H1 (cell line): ENCODE data around the gene HSD17B8. TPM values are rescaled to one million over a fixed set of nuclear protein-coding genes. Genes with fewer than 3 reads are reported as not detected.

Experiments
- CTCF ChIA-PET: fragments of 300-600 bp; sonication (Branson Sonifier 250); formaldehyde crosslinking; loops from one replicate; lab custom pipeline; 2021; ENCODE audit not compliant: partially characterized antibody; lab: Charles Lee
- POLR2A ChIA-PET: fragments of 300-600 bp; sonication (Branson Sonifier 250); formaldehyde crosslinking; loops from one replicate; lab custom pipeline; 2021; ENCODE audit warnings: inconsistent platforms; ENCODE audit not compliant: partially characterized antibody; lab: Charles Lee
- DNase-seq, 2 experiments: peaks; one replicate each; pipeline versions ENCODE4 v3.0.0 to v3.0.0-alpha.2; 2010 to 2022; ENCODE audit warnings: low spot score in 2 of 2, low read depth in 1 of 2, mixed read lengths in 1 of 2
- FAIRE-seq: peaks from 2 replicates; lab custom pipeline; 2011; peaks lifted over from hg19 to GRCh38; lab: Jason Lieb, UNC
- H2AFZ ChIP-seq: 2 replicates; pipeline ENCODE4 v1.8.1; 2012; ENCODE audit warnings: low read length, inconsistent platforms
- H2AK5ac ChIP-seq: 2 replicates; pipeline ENCODE4 v1.6.1; 2013; ENCODE audit warnings: low read depth, low read length
- H2BK120ac ChIP-seq: replicated peaks from 2 replicates; pipeline ENCODE3; 2013; ENCODE audit warnings: low read depth, low read length, inconsistent platforms
- H2BK12ac ChIP-seq: 2 replicates; pipeline ENCODE4 v1.6.1; 2013; ENCODE audit warnings: low read depth, low read length
- H2BK15ac ChIP-seq: 2 replicates; pipeline ENCODE4 v1.6.1; 2013; ENCODE audit warnings: low read length
- H2BK20ac ChIP-seq: 2 replicates; pipeline ENCODE4 v1.6.1; 2013; ENCODE audit warnings: low read length
- H2BK5ac ChIP-seq: 2 replicates; pipeline ENCODE4 v1.6.1; 2013; ENCODE audit warnings: low read depth, low read length
- H3K14ac ChIP-seq: 2 replicates; pipeline ENCODE4 v1.6.1; 2013; ENCODE audit warnings: inconsistent platforms; ENCODE audit not compliant: insufficient read length
- H3K18ac ChIP-seq: 2 replicates; pipeline ENCODE4 v1.6.1; 2013; ENCODE audit warnings: low read length; ENCODE audit errors: extremely low read depth
- H3K23ac ChIP-seq: 2 replicates; pipeline ENCODE4 v1.6.1; 2013; ENCODE audit warnings: inconsistent platforms; ENCODE audit not compliant: insufficient read length
- H3K23me2 ChIP-seq: 2 replicates; pipeline ENCODE4 v1.6.1; 2013; ENCODE audit warnings: low read depth, low read length
- H3K27ac ChIP-seq: 2 replicates; pipeline ENCODE4 v1.6.1; 2011; ENCODE audit warnings: low read depth, low read length, inconsistent platforms
- H3K27me3 ChIP-seq, 4 experiments: replicated peaks in 1 of 4; 1 replicate in 1 of 4; 2 replicates in 3 of 4; pipeline versions ENCODE4 v1.6.1 to v1.8.1; 2011 to 2013; ENCODE audit warnings: low read length in 3 of 4, mild to moderate bottlenecking in 3 of 4, inconsistent platforms in 2 of 4, mixed read lengths in 2 of 4, moderate library complexity in 1 of 4; ENCODE audit not compliant: control insufficient read depth in 3 of 4, insufficient read depth in 3 of 4; ENCODE audit errors: extremely low read depth in 1 of 4
- H3K36me3 ChIP-seq, 4 experiments: 2 replicates each; pipeline versions ENCODE4 v1.6.1 to v1.8.1; 2011 to 2013; ENCODE audit warnings: mild to moderate bottlenecking in 4 of 4, low read length in 3 of 4, moderate library complexity in 2 of 4, control low read depth in 1 of 4, inconsistent platforms in 1 of 4; ENCODE audit not compliant: insufficient read depth in 4 of 4, control insufficient read depth in 2 of 4
- H3K4ac ChIP-seq: replicated peaks from 2 replicates; pipeline ENCODE3; 2013; ENCODE audit warnings: low read length, low read depth, mixed read lengths, inconsistent platforms; ENCODE audit not compliant: insufficient read length
- H3K4me1 ChIP-seq, 4 experiments: replicated peaks in 1 of 4; 1 replicate in 1 of 4; 2 replicates in 3 of 4; pipeline versions ENCODE4 v1.6.1 to v1.8.1; 2011 to 2013; ENCODE audit warnings: low read length in 3 of 4, inconsistent platforms in 2 of 4, mixed read lengths in 1 of 4; ENCODE audit not compliant: insufficient read depth in 4 of 4, control insufficient read depth in 3 of 4
- H3K4me2 ChIP-seq, 2 experiments: 2 replicates each; pipeline versions ENCODE4 v1.6.1 to v1.8.1; 2011 to 2013; ENCODE audit warnings: low read depth in 2 of 2, low read length in 2 of 2, control low read depth in 1 of 2, inconsistent platforms in 1 of 2, mild to moderate bottlenecking in 1 of 2; ENCODE audit not compliant: insufficient read depth in 1 of 2
- H3K4me3 ChIP-seq, 4 experiments: fragments of 200-600, 300-600 bp in 1 of 4; sonication (generic), shearing (Covaris generic), sonication (Bioruptor Twin) in 1 of 4; 2 replicates each; pipeline versions ENCODE4 v1.5.1 to v1.8.1; 2011 to 2016; ENCODE audit warnings: low read length in 4 of 4, low read depth in 3 of 4, control low read depth in 2 of 4, inconsistent platforms in 2 of 4, mild to moderate bottlenecking in 2 of 4, mixed read lengths in 1 of 4, moderate library complexity in 1 of 4; ENCODE audit not compliant: insufficient read depth in 2 of 4; ENCODE audit errors: extremely low read depth in 1 of 4
- H3K56ac ChIP-seq: replicated peaks from 2 replicates; pipeline ENCODE3; 2013; ENCODE audit warnings: low read depth, mild to moderate bottlenecking, mixed read lengths, low read length, inconsistent platforms; ENCODE audit not compliant: insufficient read length
- H3K79me1 ChIP-seq: 2 replicates; pipeline ENCODE4 v1.6.1; 2013; ENCODE audit warnings: low read depth, low read length, control low read depth
- H3K79me2 ChIP-seq, 2 experiments: 2 replicates each; pipeline versions ENCODE4 v1.6.1 to v1.8.1; 2012 to 2013; ENCODE audit warnings: low read length in 2 of 2, mild to moderate bottlenecking in 2 of 2, inconsistent platforms in 1 of 2; ENCODE audit not compliant: insufficient read depth in 2 of 2, control insufficient read depth in 1 of 2
- H3K9ac ChIP-seq, 4 experiments: replicated peaks in 1 of 4; 1 replicate in 1 of 4; 2 replicates in 3 of 4; pipeline versions ENCODE4 v1.6.1 to v1.8.1; 2011 to 2013; ENCODE audit warnings: low read depth in 3 of 4, low read length in 3 of 4, control low read depth in 2 of 4, mild to moderate bottlenecking in 2 of 4, moderate library complexity in 2 of 4, inconsistent platforms in 1 of 4; ENCODE audit errors: extremely low read depth in 1 of 4
- H3K9me3 ChIP-seq, 2 experiments: 2 replicates each; pipeline versions ENCODE4 v1.6.1 to v1.8.1; 2012 to 2013; ENCODE audit warnings: mild to moderate bottlenecking in 2 of 2, moderate library complexity in 2 of 2, control low read depth in 1 of 2, inconsistent platforms in 1 of 2, low read depth in 1 of 2, low read length in 1 of 2, mixed read lengths in 1 of 2; ENCODE audit not compliant: insufficient read depth in 2 of 2
- H4K20me1 ChIP-seq, 2 experiments: replicated peaks in 1 of 2; 2 replicates each; pipeline versions ENCODE3 to v1.8.1; 2011 to 2013; ENCODE audit warnings: inconsistent platforms in 2 of 2, low read length in 2 of 2, mild to moderate bottlenecking in 1 of 2; ENCODE audit not compliant: insufficient read depth in 2 of 2, control insufficient read depth in 1 of 2
- H4K5ac ChIP-seq: 2 replicates; pipeline ENCODE4 v1.6.1; 2013; ENCODE audit warnings: low read length, low read depth, mixed read lengths, inconsistent platforms; ENCODE audit not compliant: insufficient read length
- H4K8ac ChIP-seq: 2 replicates; pipeline ENCODE4 v1.8.0; 2013; ENCODE audit warnings: mild to moderate bottlenecking, moderate library complexity, low read length, inconsistent platforms; ENCODE audit not compliant: insufficient read depth; ENCODE audit errors: extremely low read depth
- H4K91ac ChIP-seq: replicated peaks from 2 replicates; pipeline ENCODE3; 2013; ENCODE audit warnings: low read length, mixed read lengths, inconsistent platforms; ENCODE audit not compliant: insufficient read length
- CTBP2 ChIP-seq: IDR thresholded peaks from 2 replicates; pipeline ENCODE4 v1.7.0; 2011; ENCODE audit warnings: borderline replicate concordance, mild to moderate bottlenecking, moderate library complexity, mixed read lengths, low read length; ENCODE audit not compliant: insufficient read depth, insufficient read length
- GABPA ChIP-seq: IDR thresholded peaks from 2 replicates; pipeline ENCODE4 v1.6.1; 2011; ENCODE audit warnings: mild to moderate bottlenecking, low read length, moderate library complexity, borderline replicate concordance; ENCODE audit not compliant: insufficient read depth
- ZNF274 ChIP-seq: IDR thresholded peaks from 2 replicates; pipeline ENCODE4 v1.7.0; 2012; ENCODE audit warnings: low read length, borderline replicate concordance; ENCODE audit errors: extremely low read depth
- WGBS, 2 experiments: shearing (Covaris generic) in 1 of 2; methylation state at CpG; one replicate each; pipeline versions ENCODE4 v1.1.6 to v1.1.7; 2013 to 2015; ENCODE audit warnings: low lambda C conversion rate in 2 of 2, mixed read lengths in 2 of 2, inconsistent platforms in 1 of 2, low coverage in 1 of 2, missing lambda C conversion rate in 1 of 2; ENCODE audit not compliant: insufficient replicate concordance in 2 of 2, insufficient coverage in 1 of 2, insufficient read length in 1 of 2; ENCODE audit errors: extremely low coverage in 1 of 2, missing lambda C conversion rate in 1 of 2; 5-methylcytosine and 5-hydroxymethylcytosine counted together
- polyA plus RNA-seq, 7 experiments: library from polyadenylated mRNA; depleted of rRNA in 3 of 7; stranded (reverse) in 5 of 7; unstranded in 2 of 7; fragments of >200 nt in 5 of 7; fragments of 200-250 nt in 2 of 7; gene quantifications; 1 replicate in 5 of 7; 2 replicates in 1 of 7; 4 replicates in 1 of 7; pipeline versions ENCODE4 v1.2.1 to v1.2.3, GENCODE V29; 2011 to 2013; ENCODE audit warnings: missing spikeins in 2 of 7, mixed read lengths in 2 of 7
- total RNA-seq: library from RNA; stranded (reverse); fragmentation: NEBNext Ultra II Directional; extraction: Animal tissue kit (Norgen Biotek cat#: 25700); gene quantifications from 2 replicates; pipeline ENCODE4 v1.2.1, GENCODE V29; 2021
- TF ChIP-seq, protein P1 (sequence below): IDR thresholded peaks from 2 replicates; pipeline ENCODE4 v1.6.1; 2011; ENCODE audit warnings: low read length, improper control_type of control experiment

Gene HSD17B8
- total and polyA plus RNA-seq, 2 of the 8 experiments (the other 6 are each of a cell fraction or from before 2014, with no cell fraction given), result 3.3 to 17.1 TPM

DNA sequence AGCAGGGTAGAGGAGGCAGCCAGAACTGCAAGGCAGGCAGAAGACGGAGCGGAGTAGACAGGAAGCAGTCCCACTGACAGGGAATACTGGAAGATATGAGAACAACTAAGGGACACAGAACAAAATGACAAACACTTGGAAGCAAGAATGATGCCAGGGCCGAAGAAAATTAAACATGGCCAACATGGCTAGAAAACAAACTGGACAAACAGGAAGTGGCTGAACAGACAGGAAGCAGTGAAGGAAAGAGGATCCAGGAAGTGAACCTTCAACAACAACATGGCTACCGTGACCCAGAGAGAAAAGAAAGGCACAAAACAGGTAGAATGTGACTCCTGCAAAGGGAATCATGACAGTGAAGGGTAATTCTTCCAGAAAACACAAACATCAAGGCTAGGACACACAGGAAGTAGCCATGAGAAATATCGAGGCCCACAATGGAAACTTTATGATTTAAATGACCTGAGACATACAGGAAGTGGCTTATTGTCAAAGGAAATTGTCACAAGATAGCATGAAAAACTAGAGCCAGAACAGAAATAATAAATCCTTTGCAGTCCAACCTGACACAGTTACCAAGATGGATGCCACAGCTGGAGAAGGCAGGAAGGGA lies 21.3 kb upstream of the HSD17B8 start:
- CTCF ChIA-PET, result interaction anchor here (0.7 to 1.7 kb wide), 5 partner anchors 10 to 134 kb away, joined by 3 to 9 read pairs (median 4); no protein-coding TSS in a partner anchor
- no peak for DNase-seq
- 0 out of 2 replicates have a peak overlapping the region, but pooled peaks have one; percentile 27 for H2BK12ac ChIP-seq
- no peak overlapping the region; the same call in 1 of the 2 replicates for H2BK5ac ChIP-seq
- H2AK5ac ChIP-seq, result no peak overlapping the region
- H2BK20ac ChIP-seq, result no peak overlapping the region
- no peak overlapping the region for H3K4me3 ChIP-seq
- no peak for FAIRE-seq
- H3K23ac ChIP-seq, result no peak overlapping the region
- TF ChIP-seq CTBP2 (no peak), ZNF274 (no peak), GABPA (no peak)
- TF ChIP-seq, protein P1, sequence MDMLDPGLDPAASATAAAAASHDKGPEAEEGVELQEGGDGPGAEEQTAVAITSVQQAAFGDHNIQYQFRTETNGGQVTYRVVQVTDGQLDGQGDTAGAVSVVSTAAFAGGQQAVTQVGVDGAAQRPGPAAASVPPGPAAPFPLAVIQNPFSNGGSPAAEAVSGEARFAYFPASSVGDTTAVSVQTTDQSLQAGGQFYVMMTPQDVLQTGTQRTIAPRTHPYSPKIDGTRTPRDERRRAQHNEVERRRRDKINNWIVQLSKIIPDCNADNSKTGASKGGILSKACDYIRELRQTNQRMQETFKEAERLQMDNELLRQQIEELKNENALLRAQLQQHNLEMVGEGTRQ, result no peak
- H3K27me3 ChIP-seq, result no peaks in the 10 kb centered on the region; a peak in 1 of 7 replicates
- H3K14ac ChIP-seq, result no peak overlapping the region
- no peaks in the 10 kb centered on the region; a peak in 1 of 4 replicates for H3K79me2 ChIP-seq
- H3K36me3 ChIP-seq, result no peaks in the 10 kb centered on the region
- H3K4me2 ChIP-seq, result no peak overlapping the region
- H3K9ac ChIP-seq, result no peak overlapping the region
- H3K4me1 ChIP-seq, result peaks cover 0 to 5% (median 2%) of the 10 kb centered on the region in 4 experiments; a peak in 2 of 7 replicates
- no peak overlapping the region for H3K4ac ChIP-seq
- H3K27ac ChIP-seq, result no peak overlapping the region
- H2AFZ ChIP-seq, result 0 out of 2 replicates have a peak overlapping the region, but pooled peaks have one; percentile 42
- H3K18ac ChIP-seq, result no peak overlapping the region
- H2BK15ac ChIP-seq, result 0 out of 2 replicates have a peak overlapping the region, but pooled peaks have one; percentile 63
- no peak overlapping the region; the same call in 1 of the 2 replicates for H4K8ac ChIP-seq
- H2BK120ac ChIP-seq, result no peak overlapping the region
- no peak overlapping the region for H3K56ac ChIP-seq
- H3K23me2 ChIP-seq, result no peaks in the 10 kb centered on the region; the same call in 1 of the 2 replicates
- no peak overlapping the region for H4K5ac ChIP-seq
- WGBS, 2 experiments, result 90% methylated on average over 5 of the region's 5 CpGs; no CpG with 5 or more reads in 1 of the 2 experiments
- no peaks in the 10 kb centered on the region for H4K20me1 ChIP-seq
- no peak overlapping the region for H4K91ac ChIP-seq
- POLR2A ChIA-PET, result interaction anchor here (0.7 to 1.4 kb wide), 5 partner anchors 29 to 211 kb away, joined by 3 to 5 read pairs (median 3); partner anchors contain the start of gene B3GALT4
- H3K79me1 ChIP-seq, result no peaks in the 10 kb centered on the region
- H3K9me3 ChIP-seq, result no peaks in the 10 kb centered on the region
